Natural killer cell (primary cell): ENCODE measurements around the gene FARP2. TPM values are rescaled to one million over a fixed set of nuclear protein-coding genes. Genes with fewer than 3 reads are reported as not detected.
A peak's percentile ranks its signal among the peaks of the same experiment; 100 is the strongest.

ENCODE experiments used
- ATAC-seq, 3 donors: fragments of 150-1000 bp in 2 of 3; fragments of 200-7000 bp in 1 of 3; cut with Tn5 transposase; 1 replicate in 1 of 3; 2 replicates in 2 of 3; pipeline ENCODE4 v1.10.0; 2021; ENCODE audit warnings: mild to moderate bottlenecking in 2 of 3, moderate library complexity in 2 of 3
- DNase-seq, 2 donors: peaks; one replicate each; pipeline versions ENCODE4 v3.0.0 to v3.0.0-alpha.2; 2013 to 2021; ENCODE audit warnings: mixed read lengths in 1 of 2
- H3K27ac ChIP-seq: one replicate; pipeline ENCODE4 v1.5.1; 2013; ENCODE audit warnings: mild to moderate bottlenecking, low read length
- H3K27me3 ChIP-seq: one replicate; pipeline ENCODE4 v1.6.1; 2013; ENCODE audit warnings: low read length; ENCODE audit not compliant: control insufficient read depth, insufficient read depth
- H3K36me3 ChIP-seq: one replicate; pipeline ENCODE4 v1.6.1; 2013; ENCODE audit warnings: low read length; ENCODE audit not compliant: control insufficient read depth, insufficient read depth
- H3K4me1 ChIP-seq: one replicate; pipeline ENCODE4 v1.6.1; 2013; ENCODE audit warnings: low read length; ENCODE audit not compliant: control insufficient read depth, insufficient read depth
- H3K4me3 ChIP-seq: one replicate; pipeline ENCODE4 v1.5.1; 2013; ENCODE audit warnings: low read length
- H3K9me3 ChIP-seq: one replicate; pipeline ENCODE4 v1.6.1; 2013; ENCODE audit warnings: low read length; ENCODE audit not compliant: control insufficient read depth, insufficient read depth
- H3K27ac Mint-ChIP-seq, 2 donors: one replicate each; pipeline ENCODE4 v1.8.0; 2022; ENCODE audit warnings: mild to moderate bottlenecking in 2 of 2, mixed read lengths in 2 of 2, moderate library complexity in 1 of 2
- H3K27me3 Mint-ChIP-seq, 2 donors: one replicate each; pipeline ENCODE4 v1.8.0; 2022; ENCODE audit warnings: low read depth in 2 of 2, mixed read lengths in 2 of 2
- H3K36me3 Mint-ChIP-seq: one replicate; pipeline ENCODE4 v1.8.0; 2022; ENCODE audit warnings: mixed read lengths
- H3K4me1 Mint-ChIP-seq, 2 donors: one replicate each; pipeline ENCODE4 v1.8.0; 2022; ENCODE audit warnings: mixed read lengths in 2 of 2
- H3K4me3 Mint-ChIP-seq: one replicate; pipeline ENCODE4 v1.8.0; 2022; ENCODE audit warnings: mild to moderate bottlenecking, moderate library complexity, mixed read lengths
- H3K9me3 Mint-ChIP-seq, 2 donors: one replicate each; pipeline ENCODE4 v1.8.0; 2022; ENCODE audit warnings: mixed read lengths in 2 of 2
- WGBS: methylation state at CpG from one replicate; pipeline ENCODE4 v1.1.7; 2013; ENCODE audit warnings: missing lambda C conversion rate; ENCODE audit not compliant: insufficient coverage; 5-methylcytosine and 5-hydroxymethylcytosine counted together
- intact Hi-C: fragments of 100-400 bp; cut with micrococcal nuclease; formaldehyde crosslinking; loops from one replicate; pipeline ENCODE4 v1.14.2; 2022
- total RNA-seq, 4 donors: library from RNA; stranded (reverse); fragments of 120-200 nt in 1 of 4; gene quantifications; one replicate each; pipeline versions ENCODE4 v1.2.3 to v1.2.4, GENCODE V29; 2013 to 2022
- TF ChIP-seq, protein P1 (sequence below): fragments of 200-600 bp; IDR thresholded peaks from one replicate; pipeline ENCODE4 v1.8.0; 2022; ENCODE audit warnings: antibody characterized with exemption

Gene FARP2
- total RNA-seq, 3 donors from 2014 or later (not counting 1 experiment from before 2014, with no cell fraction given), result 26.8 to 40.6 (median 31.6) TPM

DNA sequence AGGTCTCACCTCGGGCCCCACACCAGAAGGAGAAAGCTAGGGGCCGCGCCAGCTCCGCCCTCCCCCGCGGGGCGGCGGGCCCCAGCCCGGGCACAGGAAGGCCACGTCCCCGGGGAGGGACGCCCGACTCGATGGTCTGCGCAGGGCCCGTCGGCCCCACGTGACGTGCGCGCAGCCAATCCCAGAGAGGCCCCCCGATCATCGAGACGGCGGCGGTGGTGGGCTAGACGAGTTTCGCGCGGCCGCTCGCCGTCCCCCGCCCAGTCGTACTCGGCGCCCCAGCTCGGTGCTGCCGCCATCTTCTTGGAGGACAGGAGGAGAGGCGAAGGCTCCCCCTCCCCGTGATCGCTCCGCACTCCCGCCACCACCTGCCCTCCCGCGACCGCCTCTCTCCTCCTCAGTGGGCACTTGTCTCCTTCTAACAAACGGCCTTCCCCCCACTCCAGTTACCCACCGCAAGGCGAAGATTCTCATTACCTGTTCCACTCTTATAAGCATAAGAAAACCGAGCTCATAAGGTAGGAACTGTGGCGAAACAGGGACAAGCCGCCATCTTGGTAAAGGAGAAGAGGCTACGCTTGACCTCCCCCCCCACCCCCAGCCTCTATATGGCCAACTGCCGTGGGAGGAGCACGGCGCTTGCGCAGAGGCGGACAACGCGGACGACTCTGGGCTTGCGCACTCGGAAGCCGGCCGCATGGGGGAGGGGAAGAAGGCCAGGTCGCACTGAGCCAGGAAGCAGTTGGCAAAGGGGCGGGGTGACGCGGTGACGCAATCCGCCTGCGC, 40.8 kb upstream of the FARP2 start, which contains the start of gene HDLBP:
TSS of gene HDLBP (minus strand) at position 580 of the 786 bp plus-strand sequence. CDS start 48,803 bp downstream, outside the sequence.
- Mint-ChIP-seq H3K9me3 (no peaks in the 10 kb centered on the region), H3K27me3 (no peaks in the 10 kb centered on the region), H3K4me1 (peaks cover 61 to 78% of the 10 kb centered on the region in 2 donors), H3K27ac (peak within 1 kb of the TSS; percentile 96 to 99), H3K4me3 (peak within 1 kb of the TSS; percentile 97), H3K36me3 (no peaks in the 10 kb centered on the region)
- H3K9me3 ChIP-seq, result no peaks in the 10 kb centered on the region
- H3K27me3 ChIP-seq, result no peaks in the 10 kb centered on the region
- WGBS, result under 1% methylated on average over 72 of the region's 73 CpGs
- peak within 1 kb of the TSS; percentile 100 for H3K27ac ChIP-seq
- H3K4me3 ChIP-seq, result peak within 1 kb of the TSS; percentile 98
- DNase-seq (peak; percentile 100), ATAC-seq (peak; percentile 64 to 86 (median 71))
- peaks cover 6% of the 10 kb centered on the region for H3K36me3 ChIP-seq
- H3K4me1 ChIP-seq, result peaks cover 32% of the 10 kb centered on the region
- intact Hi-C loops, result loop anchor here (1.0 to 10.0 kb wide), 10 partner anchors 10 to 750 kb away; partner anchors contain the start of genes ATG4B, DTYMK, DUSP28 and FARP2
- TF ChIP-seq, protein P1, sequence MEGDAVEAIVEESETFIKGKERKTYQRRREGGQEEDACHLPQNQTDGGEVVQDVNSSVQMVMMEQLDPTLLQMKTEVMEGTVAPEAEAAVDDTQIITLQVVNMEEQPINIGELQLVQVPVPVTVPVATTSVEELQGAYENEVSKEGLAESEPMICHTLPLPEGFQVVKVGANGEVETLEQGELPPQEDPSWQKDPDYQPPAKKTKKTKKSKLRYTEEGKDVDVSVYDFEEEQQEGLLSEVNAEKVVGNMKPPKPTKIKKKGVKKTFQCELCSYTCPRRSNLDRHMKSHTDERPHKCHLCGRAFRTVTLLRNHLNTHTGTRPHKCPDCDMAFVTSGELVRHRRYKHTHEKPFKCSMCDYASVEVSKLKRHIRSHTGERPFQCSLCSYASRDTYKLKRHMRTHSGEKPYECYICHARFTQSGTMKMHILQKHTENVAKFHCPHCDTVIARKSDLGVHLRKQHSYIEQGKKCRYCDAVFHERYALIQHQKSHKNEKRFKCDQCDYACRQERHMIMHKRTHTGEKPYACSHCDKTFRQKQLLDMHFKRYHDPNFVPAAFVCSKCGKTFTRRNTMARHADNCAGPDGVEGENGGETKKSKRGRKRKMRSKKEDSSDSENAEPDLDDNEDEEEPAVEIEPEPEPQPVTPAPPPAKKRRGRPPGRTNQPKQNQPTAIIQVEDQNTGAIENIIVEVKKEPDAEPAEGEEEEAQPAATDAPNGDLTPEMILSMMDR, result peak; percentile 21

DNA sequence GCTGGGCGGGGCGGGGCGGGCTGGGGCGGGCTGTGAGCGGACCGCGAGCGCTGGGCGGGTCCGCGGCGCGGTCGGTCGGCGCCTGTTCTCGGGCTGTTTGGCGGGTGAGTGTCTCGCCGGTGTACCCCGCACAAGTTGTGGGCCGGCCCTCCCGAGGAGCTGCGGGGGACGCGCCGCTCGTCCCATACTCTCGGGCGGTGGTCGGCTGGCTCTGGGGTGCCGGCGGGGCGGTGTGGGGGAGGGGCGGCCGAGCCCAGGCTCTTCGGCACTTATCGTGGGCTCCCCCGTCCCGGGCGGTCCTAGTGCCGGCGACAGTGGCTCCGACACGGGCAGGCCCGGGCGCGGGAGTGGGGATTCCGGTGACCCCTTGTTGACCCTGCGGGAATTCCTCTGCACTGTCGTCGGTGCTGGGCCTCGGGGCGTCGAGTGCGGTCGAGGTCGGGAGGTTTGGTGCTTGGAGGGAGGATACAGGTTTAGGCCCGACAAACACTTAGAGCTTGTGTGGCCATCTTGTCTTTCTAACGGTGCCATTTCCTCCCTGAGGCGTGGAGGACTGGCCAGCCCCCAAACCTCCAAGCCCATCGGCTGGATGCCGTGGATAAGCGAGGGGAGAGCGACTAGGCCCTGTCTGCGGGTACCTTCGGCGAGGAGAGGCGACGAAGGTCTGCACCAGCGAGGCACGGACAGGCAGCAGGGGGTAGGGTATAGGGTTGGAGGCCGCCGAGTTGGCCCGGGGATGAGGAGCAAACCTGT, 40.0 kb upstream of the FARP2 start, which contains the start of gene SEPTIN2:
TSS of gene SEPTIN2 (plus strand) at position 47 of the 753 bp plus-strand sequence. CDS start 8,308 bp downstream, outside the sequence.
- intact Hi-C loops, result loop anchor here (1.0 to 10.0 kb wide), 10 partner anchors 11 to 751 kb away; partner anchors contain the start of genes ATG4B, DTYMK, DUSP28 and FARP2
- Histone ChIP-seq H3K9me3 (no peaks in the 10 kb centered on the region), H3K4me3 (peak within 1 kb of the TSS; percentile 98), H3K4me1 (peaks cover 32% of the 10 kb centered on the region), H3K36me3 (peaks cover 6% of the 10 kb centered on the region), H3K27me3 (no peaks in the 10 kb centered on the region), H3K27ac (peak within 1 kb of the TSS; percentile 100)
- WGBS, result under 1% methylated on average over 75 of the region's 75 CpGs
- no peaks in the 10 kb centered on the region for H3K9me3 Mint-ChIP-seq
- TF ChIP-seq, protein P1, result no peak
- no peaks in the 10 kb centered on the region for H3K27me3 Mint-ChIP-seq
- ATAC-seq, result peak; percentile 41 to 64 (median 49)
- no peaks in the 10 kb centered on the region for H3K36me3 Mint-ChIP-seq
- peak within 1 kb of the TSS; percentile 96 to 99 for H3K27ac Mint-ChIP-seq
- peak; percentile 85 to 88 for DNase-seq
- peak within 1 kb of the TSS; percentile 97 for H3K4me3 Mint-ChIP-seq
- peaks cover 61 to 78% of the 10 kb centered on the region in 2 donors for H3K4me1 Mint-ChIP-seq

DNA sequence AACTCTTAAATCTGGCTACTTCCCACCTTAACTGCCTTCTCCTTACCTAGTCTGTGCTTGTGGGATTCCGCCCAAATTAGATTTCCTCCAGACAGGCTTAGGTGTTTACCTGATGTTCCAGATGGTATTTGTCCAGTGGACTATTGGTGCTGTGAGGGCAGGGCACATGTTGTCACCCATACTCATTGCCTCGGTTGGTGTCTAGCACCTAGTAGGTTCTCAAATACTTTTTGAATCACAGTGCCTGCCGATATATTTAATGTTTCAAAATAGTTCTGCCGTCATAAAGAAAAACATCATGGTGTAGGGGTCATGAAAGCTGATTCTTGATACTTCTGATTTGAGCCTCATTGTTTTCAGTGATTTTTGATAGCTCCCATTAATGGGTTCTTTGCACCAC, 39.3 kb upstream of the FARP2 start:
- Mint-ChIP-seq H3K9me3 (no peaks in the 10 kb centered on the region), H3K36me3 (no peaks in the 10 kb centered on the region), H3K27me3 (no peaks in the 10 kb centered on the region), H3K27ac (peak overlapping the region; percentile 96 to 99), H3K4me3 (peak overlapping the region; percentile 97), H3K4me1 (peaks cover 66 to 80% of the 10 kb centered on the region in 2 donors)
- no peaks in the 10 kb centered on the region for H3K9me3 ChIP-seq
- WGBS, result 14% methylated on average over 4 of the region's 4 CpGs
- H3K36me3 ChIP-seq, result peaks cover 6% of the 10 kb centered on the region
- peaks cover 32% of the 10 kb centered on the region for H3K4me1 ChIP-seq
- DNase-seq (no peak), ATAC-seq (no peak)
- TF ChIP-seq, protein P1, result no peak
- intact Hi-C loops, result loop anchor here (5.0 to 10.0 kb wide), 6 partner anchors 45 to 752 kb away; partner anchors contain the start of genes ATG4B, DUSP28, RNPEPL1 and STK25
- H3K27me3 ChIP-seq, result no peaks in the 10 kb centered on the region
- H3K4me3 ChIP-seq, result peak overlapping the region; percentile 85
- H3K27ac ChIP-seq, result peak overlapping the region; percentile 98
